Measurements from ENCODE around the gene VAPB. TPM values are rescaled to one million over a fixed set of nuclear protein-coding genes. Genes with fewer than 3 reads are reported as not detected.
"Not testable (repeated sequence)": the region's sequence is repeated elsewhere in the genome, so short reads cannot be mapped to it uniquely, and the experiment has no call there.

Gene VAPB
- total RNA-seq, 1 donor: 17.2 TPM

- TF ChIP-seq CTCF (IDR thresholded peaks at IDR 0.05; ENCODE audit: insufficient read depth, low read length): no peak
- no peak for DNase-seq (ENCODE audit: low read depth)
- H3K4me3 ChIP-seq (ENCODE audit: low read depth, low read length): no peak overlapping the region
Observed at GRCh38 chr20:58424218-58424969, 35.4 kb downstream of the VAPB start.

DNA sequence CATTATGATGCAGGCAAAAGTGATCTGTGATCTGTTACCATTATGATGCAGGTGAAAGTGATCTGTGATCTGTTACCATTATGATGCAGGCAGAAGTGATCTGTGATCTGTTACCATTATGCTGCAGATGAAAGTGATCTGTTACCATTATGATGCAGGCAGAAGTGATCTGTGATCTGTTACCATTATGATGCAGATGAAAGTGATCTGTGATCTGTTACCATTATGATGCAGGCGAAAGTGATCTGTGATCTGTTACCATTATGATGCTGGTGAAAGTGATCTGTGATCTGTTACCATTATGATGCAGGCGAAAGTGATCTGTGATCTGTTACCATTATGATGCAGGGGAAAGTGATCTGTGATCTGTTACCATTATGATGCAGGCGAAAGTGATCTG, 38.5 kb downstream of the VAPB start:
- H3K4me3 ChIP-seq (ENCODE audit: low read depth, low read length); DNase-seq (ENCODE audit: low read depth): not testable (repeated sequence)

DNA sequence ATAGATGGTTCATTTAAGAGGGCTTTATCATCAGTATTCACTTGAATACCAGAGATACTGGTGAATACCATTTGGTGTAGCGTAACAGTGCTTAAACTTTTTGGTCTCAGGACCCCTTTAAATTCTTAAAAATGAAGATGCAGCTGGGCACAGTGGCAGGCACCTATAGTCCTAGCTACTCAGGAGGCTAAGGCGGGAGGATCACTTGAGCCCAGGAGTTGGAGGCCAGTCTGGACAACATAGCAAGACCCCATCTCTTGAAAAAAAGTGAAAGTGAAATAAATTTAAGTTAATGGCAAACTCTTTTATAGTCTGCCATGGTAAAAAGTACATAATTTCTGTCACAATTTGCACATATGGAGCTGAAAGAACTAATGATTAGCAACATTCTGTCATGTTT, 39.3 kb downstream of the VAPB start:
- DNase-seq (ENCODE audit: low read depth): no peak
- TF ChIP-seq CTCF (IDR thresholded peaks at IDR 0.05; ENCODE audit: insufficient read depth, low read length): no peak
- H3K4me3 ChIP-seq (ENCODE audit: low read depth, low read length): no peak overlapping the region

- no peak overlapping the region for H3K4me3 ChIP-seq (ENCODE audit: low read depth, low read length)
- TF ChIP-seq CTCF (IDR thresholded peaks at IDR 0.05; ENCODE audit: insufficient read depth, low read length): no peak
- no peak for DNase-seq (ENCODE audit: low read depth)
Observed at GRCh38 chr20:58429303-58429702, 40.3 kb downstream of the VAPB start.

- DNase-seq (ENCODE audit: low read depth): peak; percentile 46
- no peak for TF ChIP-seq CTCF (IDR thresholded peaks at IDR 0.05; ENCODE audit: insufficient read depth, low read length)
- no peak overlapping the region for H3K4me3 ChIP-seq (ENCODE audit: low read depth, low read length)
Observed at GRCh38 chr20:58431134-58431533, 42.1 kb downstream of the VAPB start.

- peak; percentile 47 for DNase-seq (ENCODE audit: low read depth)
- H3K4me3 ChIP-seq (ENCODE audit: low read depth, low read length): no peak overlapping the region
- TF ChIP-seq CTCF (IDR thresholded peaks at IDR 0.05; ENCODE audit: insufficient read depth, low read length): no peak
Observed at GRCh38 chr20:58432186-58432954, 43.3 kb downstream of the VAPB start.

- no peak for TF ChIP-seq CTCF (IDR thresholded peaks at IDR 0.05; ENCODE audit: insufficient read depth, low read length)
- no peak overlapping the region for H3K4me3 ChIP-seq (ENCODE audit: low read depth, low read length)
- no peak for DNase-seq (ENCODE audit: low read depth)
Observed at GRCh38 chr20:58433029-58433647, 44.1 kb downstream of the VAPB start.

Measured in fibroblast of the aortic adventitia (primary cell).